Measurements from ENCODE around the gene UBXN11.
"Not testable (repeated sequence)": the region's sequence is repeated elsewhere in the genome, so short reads cannot be mapped to it uniquely, and the experiment has no call there.

The UBXN11 gene

DNA sequence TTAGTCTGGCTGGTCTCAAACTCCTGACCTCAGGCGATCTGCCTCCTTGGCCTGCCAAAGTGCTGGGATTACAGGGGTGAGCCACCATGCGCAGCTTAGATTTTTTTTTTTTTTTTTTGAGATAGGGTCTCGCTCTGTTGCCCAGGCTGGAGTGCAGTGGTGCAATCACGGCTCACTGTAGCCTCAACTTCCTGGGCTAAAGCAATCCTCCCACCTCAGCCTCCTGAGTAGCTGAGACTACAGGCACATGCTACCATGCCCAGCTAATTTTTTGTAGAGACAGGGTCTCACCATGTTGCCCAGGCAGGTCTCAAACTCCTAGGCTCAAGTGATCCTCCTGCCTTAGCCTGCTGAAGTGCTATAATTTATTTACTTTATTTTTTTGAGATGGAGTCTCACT lies 22.9 kb upstream of the UBXN11 start:
- DNase-seq (ENCODE audit: low spot score in 2 of 2); H3K27me3 Mint-ChIP-seq; H3K4me3 Mint-ChIP-seq; H3K27ac Mint-ChIP-seq (ENCODE audit: low read depth); H3K9me3 Mint-ChIP-seq; ATAC-seq (replicated peaks; ENCODE audit: extremely low read depth, poor library complexity, severe bottlenecking); H3K4me1 Mint-ChIP-seq; H3K36me3 Mint-ChIP-seq (ENCODE audit: insufficient read depth): not testable (repeated sequence)

DNA sequence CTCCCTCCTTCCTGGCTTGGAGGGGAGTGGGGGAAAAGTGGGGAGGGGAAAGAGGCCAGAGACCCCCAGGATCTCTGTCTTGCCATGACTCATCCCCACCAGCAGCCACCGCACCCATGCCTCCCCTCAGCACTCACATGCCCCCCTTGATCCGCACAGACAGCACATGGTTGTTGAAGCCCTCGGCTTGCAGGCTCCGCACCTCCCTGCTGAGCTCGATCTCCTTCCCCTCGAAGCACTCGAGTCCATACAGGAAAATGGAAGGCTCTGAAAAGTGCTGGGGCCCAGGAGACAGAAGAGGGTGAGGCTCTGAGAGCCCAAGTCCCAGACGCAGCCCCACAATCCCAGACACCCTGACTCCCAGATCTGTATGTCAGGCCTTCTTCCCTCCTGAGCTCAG lies 22.2 kb upstream of the UBXN11 start:
- H3K27me3 Mint-ChIP-seq, result no peaks in the 10 kb centered on the region
- H3K36me3 Mint-ChIP-seq (ENCODE audit: insufficient read depth), result peaks cover 3% of the 10 kb centered on the region
- DNase-seq (ENCODE audit: low spot score in 2 of 2), result no peak
- no peak overlapping the region for H3K27ac Mint-ChIP-seq (ENCODE audit: low read depth)
- no peaks in the 10 kb centered on the region for H3K4me1 Mint-ChIP-seq
- no peak for ATAC-seq (replicated peaks; ENCODE audit: extremely low read depth, poor library complexity, severe bottlenecking)
- H3K9me3 Mint-ChIP-seq, result no peaks in the 10 kb centered on the region
- no peak overlapping the region for H3K4me3 Mint-ChIP-seq

DNA sequence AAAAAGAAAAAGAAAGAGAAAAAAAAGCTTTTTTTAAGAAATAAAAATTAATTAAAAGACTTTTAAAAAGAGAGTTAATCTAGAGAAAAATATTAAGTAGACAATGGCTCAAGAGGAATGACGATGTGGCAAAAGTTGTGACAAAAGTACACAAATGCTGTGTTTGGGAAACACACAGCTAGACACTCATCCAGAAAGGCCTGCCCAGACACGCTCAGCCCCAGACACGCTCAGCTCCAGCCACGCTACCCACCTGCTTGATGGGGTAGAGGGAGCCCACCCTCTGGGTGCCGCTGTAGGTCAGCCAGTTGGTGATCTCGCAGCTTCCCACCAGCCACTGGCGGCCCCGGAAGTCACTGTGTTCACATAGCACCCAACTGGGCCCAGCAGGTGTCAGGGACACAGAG lies 21.5 kb upstream of the UBXN11 start:
- no peaks in the 10 kb centered on the region for H3K27me3 Mint-ChIP-seq

DNA sequence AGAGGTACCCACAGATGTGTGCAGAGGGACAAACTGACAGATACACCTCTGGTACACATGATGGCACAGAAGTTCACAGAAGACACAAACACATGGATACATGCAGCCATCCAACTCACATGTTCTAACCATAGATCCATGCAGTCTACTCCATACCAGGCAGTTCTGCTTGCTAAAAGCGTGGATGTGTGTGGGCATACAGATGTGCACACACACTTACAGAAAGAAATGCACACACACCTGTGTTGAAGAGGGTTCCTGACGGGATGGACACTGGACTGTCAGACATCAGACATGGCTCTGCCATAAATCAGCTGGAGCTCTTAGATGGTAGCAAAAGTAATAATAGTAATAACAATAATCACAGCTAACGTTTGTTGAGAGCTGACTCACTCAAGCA lies 18.1 kb upstream of the UBXN11 start:
- no peak overlapping the region for H3K4me3 Mint-ChIP-seq
- ATAC-seq (replicated peaks; ENCODE audit: extremely low read depth, poor library complexity, severe bottlenecking) (no peak), DNase-seq (ENCODE audit: low spot score in 2 of 2) (no peak)
- peaks cover 31% of the 10 kb centered on the region for H3K4me1 Mint-ChIP-seq
- no peaks in the 10 kb centered on the region for H3K9me3 Mint-ChIP-seq
- no peaks in the 10 kb centered on the region for H3K27me3 Mint-ChIP-seq
- H3K36me3 Mint-ChIP-seq (ENCODE audit: insufficient read depth), result peaks cover 18% of the 10 kb centered on the region
- H3K27ac Mint-ChIP-seq (ENCODE audit: low read depth), result no peak overlapping the region

More for the DNA sequence above, 21.5 kb upstream of the UBXN11 start:
- H3K4me3 Mint-ChIP-seq, result no peak overlapping the region
- peak overlapping the region; percentile 38 for H3K27ac Mint-ChIP-seq (ENCODE audit: low read depth)
- no peaks in the 10 kb centered on the region for H3K9me3 Mint-ChIP-seq
- H3K36me3 Mint-ChIP-seq (ENCODE audit: insufficient read depth), result peaks cover 4% of the 10 kb centered on the region
- H3K4me1 Mint-ChIP-seq, result peaks cover 4% of the 10 kb centered on the region
- ATAC-seq (replicated peaks; ENCODE audit: extremely low read depth, poor library complexity, severe bottlenecking) (no peak), DNase-seq (ENCODE audit: low spot score in 2 of 2) (no peak)

DNA sequence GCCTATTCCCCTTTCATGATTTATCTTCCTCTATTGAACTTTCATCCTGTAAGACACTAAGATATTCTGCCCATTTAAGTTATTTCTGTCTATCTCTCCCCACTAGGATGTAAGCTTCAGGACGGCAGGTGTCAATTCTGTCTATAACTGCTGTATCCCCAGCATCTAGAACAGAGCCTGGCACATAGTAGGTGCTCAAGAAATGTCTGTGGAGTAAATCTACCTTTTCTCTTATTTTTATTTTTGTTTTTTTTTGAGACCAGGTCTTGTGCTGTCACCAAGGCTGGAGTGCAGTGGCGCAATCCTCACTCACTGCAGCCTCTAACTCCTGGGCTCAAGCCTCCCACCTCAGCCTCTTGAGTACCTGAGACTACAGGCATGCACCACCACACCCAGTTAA lies 16.9 kb upstream of the UBXN11 start:
- Mint-ChIP-seq H3K36me3 (ENCODE audit: insufficient read depth) (peaks cover 25% of the 10 kb centered on the region), H3K4me3 (peak overlapping the region; percentile 27), H3K27ac (ENCODE audit: low read depth) (peak overlapping the region; percentile 76), H3K4me1 (peaks cover 36% of the 10 kb centered on the region), H3K27me3 (no peaks in the 10 kb centered on the region), H3K9me3 (no peaks in the 10 kb centered on the region)
- DNase-seq (ENCODE audit: low spot score in 2 of 2) (no peak), ATAC-seq (replicated peaks; ENCODE audit: extremely low read depth, poor library complexity, severe bottlenecking) (no peak)

DNA sequence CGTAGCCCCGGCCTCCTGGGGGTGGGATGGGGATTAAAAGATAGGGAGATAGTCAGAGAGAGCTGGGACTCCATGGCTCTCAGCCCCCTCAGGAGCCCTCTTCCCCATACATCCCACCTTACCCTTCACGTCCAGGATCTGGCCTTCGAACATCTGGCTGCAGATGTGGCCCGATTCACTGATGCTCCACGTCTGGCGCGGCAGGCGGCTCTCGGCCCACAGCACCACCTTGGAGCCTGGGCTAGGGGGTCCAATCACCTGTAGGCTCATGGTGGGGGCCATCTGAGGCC lies 15.6 kb upstream of the UBXN11 start:
- Mint-ChIP-seq H3K27me3 (no peaks in the 10 kb centered on the region), H3K36me3 (ENCODE audit: insufficient read depth) (peaks cover 33% of the 10 kb centered on the region), H3K4me1 (peaks cover 50% of the 10 kb centered on the region), H3K9me3 (no peaks in the 10 kb centered on the region), H3K27ac (ENCODE audit: low read depth) (no peak overlapping the region), H3K4me3 (no peak overlapping the region)
- ATAC-seq (replicated peaks; ENCODE audit: extremely low read depth, poor library complexity, severe bottlenecking), result no peak
- DNase-seq (ENCODE audit: low spot score in 2 of 2), result no peak

DNA sequence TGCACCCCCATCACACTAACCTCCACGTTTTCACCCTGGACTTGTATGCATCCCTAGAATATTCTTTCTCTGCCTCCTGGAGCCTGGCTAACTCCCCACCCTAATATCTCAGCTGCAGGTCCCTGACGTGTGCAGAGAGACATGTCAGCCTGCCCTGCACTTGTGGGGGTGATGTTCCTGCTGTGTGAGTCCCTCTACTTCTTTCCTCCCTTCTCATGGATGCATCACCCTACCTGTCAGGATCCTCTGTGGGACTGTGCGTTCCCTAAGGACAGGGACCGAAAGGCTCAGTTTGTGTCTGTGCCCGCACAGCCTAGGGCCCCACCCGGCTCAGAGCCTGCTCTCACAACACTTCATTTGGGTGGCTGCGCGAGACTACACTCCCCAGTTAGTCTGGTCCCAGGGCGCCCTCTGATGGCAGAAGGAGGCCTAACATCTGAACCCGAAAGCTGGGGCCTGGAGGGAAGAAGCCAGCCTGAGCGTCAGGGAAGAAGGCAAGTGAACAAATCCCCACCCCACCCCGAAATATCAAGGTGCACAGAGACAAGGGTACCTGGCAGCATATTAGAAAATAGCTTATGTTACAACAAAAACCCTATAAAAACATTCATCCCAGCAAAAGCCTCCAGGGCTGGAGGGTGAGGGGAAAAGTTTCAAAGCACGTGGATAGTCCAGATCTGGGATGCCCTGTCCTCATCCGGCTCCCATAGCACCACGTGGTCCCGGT lies 15.0 kb upstream of the UBXN11 start:
- DNase-seq (ENCODE audit: low spot score in 2 of 2) (peak; percentile 93 to 99), ATAC-seq (replicated peaks; ENCODE audit: extremely low read depth, poor library complexity, severe bottlenecking) (peak; percentile 83)
- Mint-ChIP-seq H3K4me3 (peak overlapping the region; percentile 99), H3K9me3 (no peaks in the 10 kb centered on the region), H3K36me3 (ENCODE audit: insufficient read depth) (peaks cover 33% of the 10 kb centered on the region), H3K4me1 (peaks cover 50% of the 10 kb centered on the region), H3K27me3 (no peaks in the 10 kb centered on the region), H3K27ac (ENCODE audit: low read depth) (peak overlapping the region; percentile 85)

DNA sequence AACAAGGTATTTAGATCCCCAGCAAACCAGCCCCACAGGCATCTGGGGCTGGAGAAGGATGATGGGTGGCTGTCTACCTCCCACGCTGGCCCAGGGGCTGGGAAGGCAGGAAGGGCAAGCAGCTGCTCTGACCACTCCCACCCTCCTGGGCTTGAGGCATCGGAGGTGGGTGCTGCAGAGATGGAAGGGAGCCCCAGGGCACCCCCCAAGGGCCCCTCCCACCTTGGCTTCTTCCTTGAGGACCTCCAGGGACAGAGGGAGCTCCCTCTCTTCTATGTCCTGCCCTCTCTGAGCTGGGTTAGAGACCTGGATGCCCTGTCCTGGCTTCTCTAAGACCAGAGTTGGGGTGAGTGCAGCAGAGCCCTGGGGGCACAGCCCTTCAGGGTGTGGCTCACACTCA lies 14.5 kb upstream of the UBXN11 start:
- DNase-seq (ENCODE audit: low spot score in 2 of 2) (no peak), ATAC-seq (replicated peaks; ENCODE audit: extremely low read depth, poor library complexity, severe bottlenecking) (no peak)
- Mint-ChIP-seq H3K27ac (ENCODE audit: low read depth) (peak overlapping the region; percentile 85), H3K9me3 (no peaks in the 10 kb centered on the region), H3K27me3 (no peaks in the 10 kb centered on the region), H3K36me3 (ENCODE audit: insufficient read depth) (peaks cover 31% of the 10 kb centered on the region), H3K4me1 (peaks cover 50% of the 10 kb centered on the region), H3K4me3 (peak overlapping the region; percentile 99)

DNA sequence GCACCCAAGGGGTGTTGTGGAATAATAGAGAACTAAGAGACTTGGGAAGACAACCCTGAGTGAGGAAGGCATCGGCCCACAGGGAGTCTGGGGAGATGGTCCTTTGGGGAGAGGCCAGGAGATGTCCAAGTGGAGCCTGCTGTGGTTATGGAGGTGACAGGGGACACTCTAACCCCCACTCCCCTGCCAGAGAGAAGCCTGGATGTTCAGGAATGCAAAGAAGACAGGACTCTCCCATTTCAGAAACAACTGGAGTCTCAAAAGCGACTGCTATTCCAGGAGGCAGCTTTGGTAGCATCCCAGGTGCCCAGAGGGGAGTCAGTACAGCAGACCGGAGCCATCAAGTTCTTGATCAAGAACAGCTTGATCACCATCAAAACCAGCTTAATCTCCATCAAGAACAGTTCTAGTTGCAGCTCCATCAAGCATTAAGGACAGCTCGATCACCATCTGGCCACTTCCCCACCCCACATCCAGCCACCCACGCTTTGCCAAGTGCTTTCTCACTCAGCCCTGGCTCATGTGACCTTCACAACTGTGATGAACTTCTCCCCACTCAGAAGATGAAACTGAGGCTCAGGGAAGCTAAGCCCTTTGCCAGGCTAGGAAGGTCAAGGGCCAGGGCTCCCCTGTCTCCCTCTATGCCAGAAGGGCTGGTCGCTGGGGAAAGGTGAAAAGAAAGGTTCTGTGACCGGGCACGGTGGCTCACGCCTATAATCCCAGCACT lies 12.1 kb upstream of the UBXN11 start:
- Mint-ChIP-seq H3K9me3 (no peaks in the 10 kb centered on the region), H3K27me3 (no peaks in the 10 kb centered on the region), H3K4me3 (peak overlapping the region; percentile 99), H3K36me3 (ENCODE audit: insufficient read depth) (peaks cover 29% of the 10 kb centered on the region), H3K27ac (ENCODE audit: low read depth) (peak overlapping the region; percentile 79), H3K4me1 (peaks cover 72% of the 10 kb centered on the region)
- DNase-seq (ENCODE audit: low spot score in 2 of 2), result no peak
- no peak for ATAC-seq (replicated peaks; ENCODE audit: extremely low read depth, poor library complexity, severe bottlenecking)

DNA sequence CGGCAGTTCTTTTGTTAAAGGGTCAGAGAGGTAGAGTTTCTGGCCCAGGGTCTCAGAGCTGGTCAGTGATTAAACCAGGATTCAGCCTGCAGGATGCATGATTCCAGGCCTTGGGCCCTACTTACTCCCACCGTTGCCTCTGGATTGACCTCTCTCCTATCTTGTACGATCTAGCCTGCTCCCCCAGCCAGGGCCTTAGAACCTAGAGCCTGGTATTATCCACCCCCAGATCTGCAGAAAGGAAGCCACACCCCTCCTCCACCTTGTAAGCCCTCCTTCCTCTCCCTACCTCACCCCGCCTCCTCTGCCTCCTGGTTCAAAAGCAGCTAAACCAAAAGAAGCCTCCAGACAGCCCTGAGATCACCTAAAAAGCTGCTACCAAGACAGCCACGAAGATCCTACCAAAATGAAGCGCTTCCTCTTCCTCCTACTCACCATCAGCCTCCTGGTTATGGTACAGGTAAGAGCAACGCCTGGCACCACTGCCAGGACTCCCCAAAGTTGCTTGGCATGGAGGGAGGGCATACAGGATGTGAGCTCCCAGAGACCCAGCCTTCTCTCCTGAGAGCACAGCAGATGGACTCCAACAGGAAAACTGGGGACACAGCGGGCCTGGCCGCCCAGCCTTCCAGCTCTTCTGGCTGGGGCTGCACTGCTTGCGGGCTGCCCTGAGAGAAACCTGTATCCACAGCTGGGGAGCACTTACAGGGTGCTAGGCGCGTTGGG lies 11.3 kb upstream of the UBXN11 start, which contains the start of gene CD52:
Gene CD52 (plus strand): TSS at position 347 of the 726 bp plus-strand sequence. CDS start 60 bp downstream, at position 407.
- peak; percentile 69 for ATAC-seq (replicated peaks; ENCODE audit: extremely low read depth, poor library complexity, severe bottlenecking)
- DNase-seq (ENCODE audit: low spot score in 2 of 2), result peak; percentile 33 to 49
- Mint-ChIP-seq H3K9me3 (no peaks in the 10 kb centered on the region), H3K27me3 (no peaks in the 10 kb centered on the region), H3K4me3 (peak within 1 kb of the TSS; percentile 99), H3K27ac (ENCODE audit: low read depth) (peak within 1 kb of the TSS; percentile 79), H3K36me3 (ENCODE audit: insufficient read depth) (peaks cover 29% of the 10 kb centered on the region), H3K4me1 (peaks cover 72% of the 10 kb centered on the region)

DNA sequence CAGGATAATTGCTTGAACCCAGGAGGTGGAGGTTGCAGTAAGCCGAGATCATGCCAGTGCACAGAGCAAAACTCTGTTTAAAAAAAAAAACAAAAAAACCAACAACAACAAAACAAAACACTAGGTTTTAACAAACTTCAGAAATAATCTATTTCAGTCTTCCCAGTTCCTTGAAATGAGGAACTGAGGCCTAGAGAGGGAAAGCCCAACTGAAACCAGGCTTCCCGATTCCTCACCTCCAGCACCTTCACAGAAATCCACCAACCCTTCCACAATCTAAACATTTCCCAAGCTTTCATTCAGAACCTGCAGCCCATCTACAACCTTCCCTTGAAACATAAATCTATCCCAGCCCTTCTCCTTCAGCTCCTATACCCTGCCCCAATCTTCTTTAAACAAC lies 10.7 kb upstream of the UBXN11 start:
- no peaks in the 10 kb centered on the region for H3K9me3 Mint-ChIP-seq
- peak overlapping the region; percentile 99 for H3K4me3 Mint-ChIP-seq
- DNase-seq (ENCODE audit: low spot score in 2 of 2) (no peak), ATAC-seq (replicated peaks; ENCODE audit: extremely low read depth, poor library complexity, severe bottlenecking) (no peak)
- peaks cover 69% of the 10 kb centered on the region for H3K4me1 Mint-ChIP-seq
- H3K27me3 Mint-ChIP-seq, result no peaks in the 10 kb centered on the region
- peak overlapping the region; percentile 79 for H3K27ac Mint-ChIP-seq (ENCODE audit: low read depth)
- peaks cover 27% of the 10 kb centered on the region for H3K36me3 Mint-ChIP-seq (ENCODE audit: insufficient read depth)

DNA sequence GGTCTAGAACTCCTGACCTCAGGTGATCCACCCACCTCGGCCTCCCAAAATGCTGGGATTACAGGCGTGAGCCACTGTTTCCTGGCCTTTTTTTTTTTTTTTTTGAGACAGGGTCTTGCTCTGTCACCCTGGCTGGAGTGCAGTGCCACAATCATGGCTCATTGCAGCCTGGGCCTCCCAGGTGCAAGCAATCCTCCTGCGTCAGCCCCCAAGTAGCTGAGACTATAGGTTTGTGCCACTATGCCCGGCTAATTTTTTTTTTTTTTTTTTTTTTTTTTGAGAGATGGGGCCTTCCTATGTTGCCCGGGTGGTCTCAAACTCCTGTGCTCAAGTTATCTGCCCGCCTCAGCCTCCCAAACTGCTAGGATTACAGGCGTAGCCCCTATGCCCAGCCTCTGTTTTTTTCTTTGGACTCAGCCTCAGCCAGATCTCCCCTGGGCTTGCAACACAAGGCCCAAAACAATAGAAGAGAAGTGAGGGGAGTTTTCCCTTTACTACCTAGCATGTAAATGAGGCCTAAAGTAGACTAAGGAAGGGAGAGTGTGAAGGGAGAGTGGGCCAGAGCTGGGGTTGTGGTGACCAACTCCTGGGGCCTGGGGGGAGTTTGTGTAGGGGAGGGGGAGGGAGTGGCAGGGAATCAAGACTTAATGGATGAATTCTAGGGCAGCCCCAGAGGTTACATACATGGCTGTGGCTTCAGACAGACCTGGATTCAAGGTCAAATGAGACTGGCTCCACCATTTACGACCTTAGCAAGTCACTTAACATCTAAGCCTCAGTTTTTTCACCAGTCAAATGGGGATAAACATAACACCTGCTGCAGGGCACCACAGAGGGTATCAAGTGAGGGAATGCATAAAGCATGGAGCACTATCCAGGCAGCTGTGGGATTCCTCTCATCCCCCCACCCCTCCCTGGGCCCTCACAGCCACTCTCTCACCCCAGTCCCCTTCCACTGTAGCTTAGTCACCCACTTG lies 9.7 kb upstream of the UBXN11 start:
- peak overlapping the region; percentile 42 for H3K27ac Mint-ChIP-seq (ENCODE audit: low read depth)
- H3K36me3 Mint-ChIP-seq (ENCODE audit: insufficient read depth), result peaks cover 22% of the 10 kb centered on the region
- H3K4me1 Mint-ChIP-seq, result peaks cover 62% of the 10 kb centered on the region
- no peaks in the 10 kb centered on the region for H3K27me3 Mint-ChIP-seq
- peak overlapping the region; percentile 54 for H3K4me3 Mint-ChIP-seq
- no peaks in the 10 kb centered on the region for H3K9me3 Mint-ChIP-seq
- ATAC-seq (replicated peaks; ENCODE audit: extremely low read depth, poor library complexity, severe bottlenecking) (no peak), DNase-seq (ENCODE audit: low spot score in 2 of 2) (no peak)

Data from central memory CD8-positive, alpha-beta T cell (primary cell).